GF-D8 (cell line): Measurements from ENCODE around the gene DPRX.
"Not testable (repeated sequence)": the region's sequence is repeated elsewhere in the genome, so short reads cannot be mapped to it uniquely, and the experiment has no call there.

ENCODE experiments used
- DNase-seq: peaks from one replicate; lab custom pipeline; 2025; lab: John Stamatoyannopoulos, UW

DPRX gene

DNA sequence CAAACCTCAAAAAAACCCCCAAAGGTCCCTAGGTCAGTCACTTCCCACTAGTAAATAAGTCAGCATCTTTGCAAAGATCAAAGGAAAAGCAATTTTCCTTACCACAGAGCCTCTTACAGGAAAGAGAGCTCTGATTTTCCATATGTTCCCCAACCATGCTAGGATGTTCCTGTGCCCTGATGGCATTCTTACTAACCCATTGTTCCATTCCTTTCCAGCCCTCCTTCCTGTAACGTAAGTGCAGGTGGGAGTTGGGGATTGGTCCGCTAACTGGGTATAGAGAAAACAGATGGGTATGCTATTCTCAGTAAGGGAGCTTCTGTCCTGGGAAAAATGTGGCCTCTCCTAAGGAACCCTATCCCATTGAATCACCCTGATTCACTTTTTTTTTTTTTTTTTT, 14.3 kb downstream of the DPRX start:
- no peak for DNase-seq

DNA sequence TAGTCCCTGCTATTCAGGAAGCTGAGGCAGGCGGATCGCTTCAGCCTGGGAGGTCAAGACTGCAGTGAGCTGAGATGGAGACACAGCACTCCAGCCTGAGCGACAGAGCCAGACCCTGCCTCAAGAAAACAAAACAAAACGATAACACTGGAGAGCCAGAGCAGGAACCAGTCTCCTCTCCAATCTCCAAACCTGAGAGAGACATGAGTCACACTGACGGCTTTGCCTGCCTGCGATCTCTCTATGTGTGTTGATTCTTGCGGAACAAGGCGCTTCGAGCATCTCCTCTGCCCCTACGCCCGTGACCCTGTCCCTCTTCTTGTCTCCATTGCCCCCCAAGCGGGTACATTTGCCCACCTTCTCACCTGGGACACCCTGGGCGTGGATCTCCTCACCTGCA, 15.6 kb downstream of the DPRX start:
- no peak for DNase-seq

DNA sequence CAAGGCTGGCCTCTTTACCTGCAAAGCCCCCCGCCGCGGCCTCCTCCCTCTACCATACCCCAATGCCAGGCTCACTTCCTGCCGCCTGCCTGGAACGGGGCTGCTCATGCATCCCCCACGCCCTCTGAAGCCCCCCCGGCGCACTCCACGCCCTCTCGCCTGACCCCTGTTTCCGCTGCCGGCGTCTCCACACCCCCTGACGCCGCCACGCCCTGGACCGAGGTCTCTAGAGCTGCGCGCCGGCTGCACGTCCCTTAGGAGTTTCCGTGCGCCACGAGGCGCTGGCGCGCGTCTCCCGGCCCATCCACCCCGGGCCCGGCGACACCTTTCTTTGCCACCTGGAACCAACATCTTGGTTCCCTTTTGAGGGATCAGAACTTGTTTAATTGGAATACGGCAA, 16.0 kb downstream of the DPRX start:
- DNase-seq: no peak

DNA sequence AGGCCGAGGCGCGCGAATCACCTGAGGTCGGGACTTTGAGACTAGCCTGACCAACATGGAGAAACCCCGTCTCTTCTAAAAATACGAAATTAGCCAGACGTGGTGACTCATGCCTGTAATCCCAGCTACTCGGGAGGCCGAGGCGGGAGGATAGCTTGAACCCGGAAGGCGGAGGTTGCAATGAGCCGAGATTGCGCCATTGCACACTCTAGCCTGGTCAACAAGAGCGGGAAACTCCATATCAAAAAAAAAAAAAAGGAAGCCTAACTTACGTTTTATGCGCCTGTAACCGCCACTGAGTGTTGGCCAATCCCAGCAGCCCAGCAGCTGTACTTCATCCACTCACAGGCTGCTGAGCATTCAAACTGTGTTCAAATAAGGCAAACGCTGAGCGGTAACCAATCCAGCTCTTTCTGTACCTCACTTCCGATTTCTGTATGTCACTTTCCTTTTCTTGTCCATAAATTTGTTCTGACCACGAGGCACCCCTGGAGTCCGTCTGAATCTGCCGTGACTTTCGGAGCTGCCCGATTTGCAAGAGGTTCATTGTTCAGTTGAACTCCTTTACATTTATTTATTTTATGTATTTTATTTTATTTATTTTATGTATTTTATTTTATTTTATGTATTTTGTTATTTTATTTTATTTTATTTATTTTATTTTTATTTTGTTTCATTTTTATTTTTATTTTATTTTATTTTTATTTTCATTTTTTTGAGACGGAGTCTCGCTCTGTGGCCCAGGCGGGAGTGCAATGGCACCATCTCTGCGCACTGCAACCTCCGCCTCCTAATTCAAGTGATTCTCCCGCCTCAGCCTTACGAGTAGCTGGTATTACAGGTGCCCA, 18.2 kb downstream of the DPRX start:
- no peak for DNase-seq

DNA sequence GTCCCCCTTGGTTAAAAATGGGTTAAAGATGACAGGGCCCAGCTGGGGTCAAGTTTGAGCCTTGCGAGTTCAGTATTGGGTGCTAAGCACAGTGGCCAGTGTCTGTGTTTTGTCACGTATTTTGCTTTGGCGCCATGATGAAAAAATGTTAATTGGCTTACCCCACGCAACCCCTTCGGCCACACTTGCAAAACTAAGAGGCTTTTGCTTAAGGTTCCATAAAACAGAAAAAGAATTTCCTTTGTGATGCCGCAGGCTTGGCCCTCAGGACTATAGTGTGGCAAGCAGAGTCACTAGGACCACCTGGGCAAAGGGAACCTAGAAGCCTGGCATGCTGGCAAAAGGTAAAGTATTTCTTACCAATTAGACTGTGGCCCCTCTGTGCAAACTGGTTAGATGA, 20.7 kb downstream of the DPRX start:
- no peak for DNase-seq

DNA sequence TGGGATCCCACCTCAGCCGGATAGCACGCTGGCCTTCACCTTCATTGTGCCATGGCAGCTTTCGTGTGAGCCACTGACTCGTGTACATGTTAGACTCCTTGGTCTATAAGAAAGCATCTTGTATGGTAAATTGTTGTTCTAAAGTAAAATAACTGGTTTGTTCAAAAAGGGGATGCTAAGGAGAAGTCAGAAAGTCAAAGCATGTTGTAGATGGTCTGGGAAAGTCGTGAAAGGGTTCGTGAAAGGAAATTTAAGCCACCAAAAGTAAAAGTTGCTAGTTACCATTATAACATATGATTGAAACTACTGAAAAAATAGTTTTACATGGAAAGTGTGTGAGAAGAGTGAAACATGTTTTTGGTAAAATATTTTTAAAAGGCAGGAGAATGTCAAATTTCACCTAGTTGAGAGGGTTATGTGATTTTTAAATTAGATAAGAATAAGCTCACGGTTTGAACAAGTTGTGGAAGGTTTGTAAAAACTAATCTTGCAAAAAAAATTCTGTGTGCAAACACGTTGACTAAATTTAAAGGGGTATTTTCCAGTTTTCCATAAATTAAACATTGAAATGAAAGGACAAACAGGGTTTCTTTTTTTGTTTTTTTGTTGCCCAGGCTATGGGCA, 23.4 kb downstream of the DPRX start:
- DNase-seq: no peak

DNA sequence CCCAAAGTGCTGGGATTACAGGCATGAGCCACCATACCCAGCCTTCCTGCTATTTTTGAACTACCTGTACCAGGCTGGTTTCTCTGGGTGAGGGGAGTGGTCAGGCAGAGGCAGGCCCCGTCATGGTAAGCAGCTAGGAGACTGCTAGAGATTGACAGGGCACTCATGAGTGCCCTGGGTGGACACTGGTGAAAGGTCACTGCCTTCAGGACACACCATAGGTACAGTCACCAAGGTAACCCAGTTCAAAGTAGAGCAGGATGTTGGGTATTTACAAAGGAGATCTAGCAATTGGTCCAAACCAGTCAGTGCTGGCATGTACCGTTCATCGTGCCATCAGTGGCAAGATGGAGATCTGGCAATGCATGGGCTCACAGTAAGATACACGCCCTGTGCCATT, 25.5 kb downstream of the DPRX start:
- DNase-seq: no peak

DNA sequence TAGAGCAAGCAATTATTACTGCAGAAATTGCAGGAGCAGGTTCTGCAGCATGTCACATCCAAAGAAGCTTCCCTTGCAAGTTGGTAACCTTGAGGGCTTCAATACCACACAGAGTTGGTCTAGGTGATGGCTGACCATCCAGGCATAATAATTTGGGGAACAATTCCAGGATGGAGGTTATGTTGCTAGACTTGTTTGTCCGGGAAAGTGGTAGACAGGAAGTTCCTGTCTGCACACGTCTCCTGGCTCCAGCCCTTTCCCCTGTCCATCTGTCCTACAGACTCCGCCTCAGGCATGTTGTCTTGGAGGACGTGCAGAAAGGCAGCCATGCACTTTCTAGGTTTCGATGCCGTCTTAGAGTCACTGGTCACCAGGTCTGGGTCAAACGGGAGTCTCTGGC, 26.0 kb downstream of the DPRX start:
- DNase-seq: no peak

DNA sequence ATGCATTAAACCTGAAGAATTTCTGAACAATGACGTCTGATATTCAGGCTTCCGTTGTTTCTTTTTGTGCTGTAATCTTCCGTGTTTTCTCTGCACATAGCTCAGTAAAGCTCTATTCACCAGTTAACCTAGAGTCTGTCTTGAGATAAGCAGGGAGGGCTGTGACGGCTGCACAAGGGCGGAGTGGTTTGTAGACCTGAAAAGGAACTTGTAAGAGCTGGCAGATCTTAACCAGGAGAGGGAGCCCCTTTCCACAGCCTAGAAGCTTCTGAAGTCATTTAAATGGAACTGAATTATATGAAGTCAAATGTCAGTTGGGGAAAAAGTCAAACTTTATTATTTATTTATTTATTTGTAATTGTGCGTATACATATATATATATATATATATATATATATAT, 27.5 kb downstream of the DPRX start:
- DNase-seq: peak; percentile 12

DNA sequence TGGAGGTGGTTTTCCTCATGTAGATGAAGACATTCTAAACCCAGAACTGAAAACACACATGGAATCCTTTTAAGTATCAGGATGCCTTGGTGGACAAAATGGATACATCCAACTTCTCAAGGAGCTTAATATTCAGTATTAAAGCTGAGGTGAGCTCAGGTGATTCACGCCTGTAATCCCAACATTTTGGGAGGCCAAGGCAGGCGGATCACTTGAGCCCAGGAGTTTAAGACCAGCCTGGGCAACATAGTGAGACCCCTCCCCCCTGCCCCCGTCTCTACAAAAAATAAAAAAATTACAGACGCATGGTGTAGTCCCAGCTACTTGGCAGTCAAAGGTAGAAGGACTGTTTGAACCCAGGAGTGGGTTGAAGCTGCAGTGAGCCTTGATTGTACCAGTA, 28.8 kb downstream of the DPRX start:
- no peak for DNase-seq

DNA sequence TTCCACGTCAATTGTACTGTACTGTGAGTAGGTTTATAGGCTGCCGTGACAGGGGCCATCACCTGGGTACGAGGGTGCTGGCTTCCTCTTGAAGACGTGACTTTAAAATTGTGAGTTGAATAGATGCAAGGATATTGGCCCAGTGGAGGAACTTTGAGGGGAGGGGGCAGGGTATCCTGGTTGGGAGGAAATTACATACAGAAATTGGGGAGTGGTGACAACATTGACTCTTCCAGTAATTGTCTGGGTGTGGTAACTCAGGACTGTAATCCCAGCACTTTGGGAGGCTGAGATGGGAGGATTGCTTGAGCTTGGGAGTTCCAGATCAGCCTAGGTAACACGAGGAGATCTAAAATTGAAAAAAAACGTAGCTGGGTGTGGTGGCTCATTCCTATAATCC, 30.4 kb downstream of the DPRX start:
- DNase-seq: no peak

DNA sequence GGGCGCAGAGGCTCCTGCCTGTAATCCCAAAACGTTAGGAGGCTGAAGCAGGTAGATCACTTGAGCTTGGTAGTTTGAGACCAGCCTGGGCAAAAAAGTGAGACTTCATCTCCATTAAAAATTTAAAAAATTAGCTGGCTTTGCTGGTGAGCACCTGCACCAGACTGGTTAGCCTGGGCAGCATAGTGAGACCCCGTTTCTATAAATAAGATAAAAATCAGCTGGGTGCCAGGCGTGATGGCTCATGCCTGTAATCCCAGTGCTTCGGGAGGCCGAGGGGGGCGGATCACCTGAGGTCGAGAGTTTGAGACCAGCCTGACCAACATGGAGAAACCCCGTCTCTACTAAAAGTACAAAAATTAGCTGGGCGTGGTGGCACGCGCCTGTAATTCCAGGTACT, 32.4 kb downstream of the DPRX start:
- no peak for DNase-seq

DNA sequence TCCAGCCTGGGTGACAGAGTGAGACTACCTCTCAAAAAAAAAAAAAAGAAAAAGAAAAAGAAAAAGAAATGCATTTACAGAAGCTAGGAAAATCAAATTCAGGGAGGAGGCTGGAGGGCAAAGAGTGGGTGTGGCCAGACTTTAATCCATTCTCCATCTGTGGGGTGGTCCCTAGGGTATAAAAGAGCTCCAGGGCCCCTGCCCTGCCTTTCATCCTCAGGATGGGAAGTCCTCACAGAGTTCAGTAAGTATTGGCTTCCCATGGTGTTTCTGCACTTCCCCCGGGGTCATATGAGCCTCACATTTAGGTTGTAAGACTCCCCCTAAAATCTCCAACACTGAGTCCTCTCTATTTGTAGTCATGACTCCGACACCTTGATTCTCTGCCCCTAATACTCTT, 33.0 kb downstream of the DPRX start:
- DNase-seq: no peak

DNA sequence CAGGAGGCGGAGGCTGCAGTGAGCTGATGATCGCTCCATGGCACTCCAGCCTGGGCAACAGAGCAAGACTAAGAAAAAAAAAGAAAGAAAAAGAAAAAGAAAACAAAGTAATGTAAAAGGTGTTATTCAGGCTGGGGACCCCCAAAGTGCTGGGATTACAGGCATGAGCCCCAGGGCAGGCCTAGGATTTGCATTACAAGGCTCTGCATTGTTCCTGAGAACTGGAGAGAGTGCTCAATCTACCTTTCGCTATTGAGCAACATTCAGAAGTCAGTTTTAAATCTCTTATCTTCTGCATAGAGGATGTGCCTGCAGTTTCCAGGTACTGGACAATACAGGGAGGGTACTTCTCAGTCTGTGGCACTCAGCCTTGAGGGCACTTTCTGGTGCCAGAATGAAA, 34.5 kb downstream of the DPRX start:
- not testable (repeated sequence) for DNase-seq

DNA sequence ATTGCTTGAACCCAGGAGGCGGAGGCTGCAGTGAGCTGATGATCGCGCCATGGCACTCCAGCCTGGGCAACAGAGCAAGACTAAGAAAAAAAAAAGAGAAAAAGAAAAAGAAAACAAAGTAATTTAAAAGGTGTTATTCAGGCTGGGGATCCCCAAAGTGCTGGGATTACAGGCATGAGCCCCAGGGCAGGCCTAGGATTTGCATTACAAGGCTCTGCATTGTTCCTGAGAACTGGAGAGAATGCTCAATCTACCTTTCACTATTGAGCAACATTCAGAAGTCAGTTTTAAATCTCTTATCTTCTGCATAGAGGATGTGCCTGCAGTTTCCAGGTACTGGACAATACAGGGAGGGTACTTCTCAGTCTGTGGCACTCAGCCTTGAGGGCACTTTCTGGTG, 37.0 kb downstream of the DPRX start:
- not testable (repeated sequence) for DNase-seq

DNA sequence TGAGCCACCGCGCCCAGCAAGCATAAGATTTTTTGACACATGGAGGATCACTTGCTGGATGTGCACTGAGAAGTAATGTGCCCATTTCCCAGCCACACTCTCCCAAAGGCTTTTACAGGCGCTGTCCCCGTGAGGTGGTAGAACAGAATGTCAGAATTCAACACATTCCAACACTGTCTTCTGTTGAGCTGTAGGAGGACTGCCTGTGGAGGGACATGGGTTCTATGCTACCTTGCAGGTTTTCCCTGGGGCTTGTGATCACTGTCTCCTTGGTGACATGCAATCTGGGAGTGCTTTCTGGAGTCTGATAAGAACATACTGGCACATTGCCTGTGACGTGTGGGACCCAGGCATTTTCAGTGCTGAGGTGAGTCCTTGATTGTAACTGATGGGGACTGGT, 38.5 kb downstream of the DPRX start:
- no peak for DNase-seq

DNA sequence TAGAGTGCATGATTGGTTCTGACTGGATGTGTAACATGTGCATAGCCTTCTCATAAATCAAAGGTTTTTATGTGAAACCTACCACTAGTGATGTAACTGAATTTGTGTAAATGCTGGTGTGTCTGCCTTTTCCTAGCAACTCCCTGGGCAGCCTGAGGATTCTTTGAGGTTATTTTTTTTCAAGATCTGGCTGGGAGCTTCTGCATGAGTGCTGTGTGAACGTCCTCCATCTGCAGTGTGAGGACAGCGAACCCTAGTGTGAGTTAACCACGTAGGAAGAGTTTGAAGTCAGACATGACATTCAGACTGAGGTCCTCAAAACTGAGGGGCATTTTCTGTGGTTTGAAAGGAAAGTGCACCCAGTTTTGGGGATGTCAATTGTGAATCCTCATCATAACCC, 39.9 kb downstream of the DPRX start:
- DNase-seq: no peak
